Osteoblast (primary cell): ENCODE results near the gene CDC16. TPM values are rescaled to one million over a fixed set of nuclear protein-coding genes. Genes with fewer than 3 reads are reported as not detected.

Experiments
- DNase-seq: peaks from one replicate; pipeline ENCODE4 v3.0.0; 2011; ENCODE audit warnings: low spot score, mixed read lengths; ENCODE audit not compliant: insufficient read length; ENCODE audit errors: missing footprints
- H2AFZ ChIP-seq: 2 replicates; pipeline ENCODE4 v1.6.0; 2011; ENCODE audit warnings: mild to moderate bottlenecking, low read length
- H3K27ac ChIP-seq: 2 replicates; pipeline ENCODE4 v1.5.1; 2011; ENCODE audit warnings: mild to moderate bottlenecking, low read depth, low read length, moderate library complexity
- H3K27me3 ChIP-seq: 2 replicates; pipeline ENCODE4 v1.6.0; 2012; ENCODE audit warnings: mild to moderate bottlenecking, control low read depth, inconsistent platforms, low read length, moderate library complexity; ENCODE audit not compliant: insufficient read depth
- H3K36me3 ChIP-seq: 2 replicates; pipeline ENCODE4 v1.5.1; 2011; ENCODE audit warnings: mild to moderate bottlenecking, low read length, control low read depth, moderate library complexity; ENCODE audit not compliant: insufficient read depth
- H3K4me1 ChIP-seq: 2 replicates; pipeline ENCODE4 v1.5.1; 2011; ENCODE audit warnings: mild to moderate bottlenecking, low read length, control low read depth, moderate library complexity; ENCODE audit not compliant: insufficient read depth
- H3K4me2 ChIP-seq: 2 replicates; pipeline ENCODE4 v1.6.0; 2011; ENCODE audit warnings: mild to moderate bottlenecking, low read length; ENCODE audit not compliant: insufficient read depth
- H3K4me3 ChIP-seq: fragments of 200-600 bp; sonication (generic); 3 replicates; pipeline ENCODE4 v1.5.1; 2012; ENCODE audit warnings: mild to moderate bottlenecking, low read length, inconsistent platforms; ENCODE audit not compliant: insufficient read depth
- H3K79me2 ChIP-seq: 2 replicates; pipeline ENCODE4 v1.6.0; 2012; ENCODE audit warnings: mild to moderate bottlenecking, low read length, control low read depth, inconsistent platforms; ENCODE audit not compliant: insufficient read depth
- H3K9me3 ChIP-seq: 2 replicates; pipeline ENCODE4 v1.5.1; 2011; ENCODE audit warnings: low read depth, low read length, control low read depth
- H4K20me1 ChIP-seq: 2 replicates; pipeline ENCODE4 v1.6.0; 2012; ENCODE audit warnings: mild to moderate bottlenecking, low read length, control low read depth; ENCODE audit not compliant: insufficient read depth
- total RNA-seq: library from RNA; depleted of rRNA; stranded (reverse); fragments of >200 nt; gene quantifications from 2 replicates; pipeline ENCODE4 v1.2.3, GENCODE V29; 2012
- TF ChIP-seq, protein P1 (sequence below): IDR thresholded peaks from 2 replicates; pipeline ENCODE4 v1.5.1; 2011; ENCODE audit warnings: mild to moderate bottlenecking, low read depth, low read length, moderate library complexity; ENCODE audit errors: extremely low read depth

Gene CDC16
- total RNA-seq, 1 donor, result 82.2 TPM

- Histone ChIP-seq H3K4me1 (peaks cover 3% of the 10 kb centered on the region), H3K36me3 (no peaks in the 10 kb centered on the region), H3K79me2 (no peaks in the 10 kb centered on the region), H2AFZ (no peak overlapping the region), H3K27ac (no peak overlapping the region), H3K4me2 (no peak overlapping the region), H4K20me1 (no peaks in the 10 kb centered on the region), H3K9me3 (no peaks in the 10 kb centered on the region), H3K4me3 (no peak overlapping the region), H3K27me3 (peaks cover 46% of the 10 kb centered on the region)
- DNase-seq, result no peak
- TF ChIP-seq, protein P1, sequence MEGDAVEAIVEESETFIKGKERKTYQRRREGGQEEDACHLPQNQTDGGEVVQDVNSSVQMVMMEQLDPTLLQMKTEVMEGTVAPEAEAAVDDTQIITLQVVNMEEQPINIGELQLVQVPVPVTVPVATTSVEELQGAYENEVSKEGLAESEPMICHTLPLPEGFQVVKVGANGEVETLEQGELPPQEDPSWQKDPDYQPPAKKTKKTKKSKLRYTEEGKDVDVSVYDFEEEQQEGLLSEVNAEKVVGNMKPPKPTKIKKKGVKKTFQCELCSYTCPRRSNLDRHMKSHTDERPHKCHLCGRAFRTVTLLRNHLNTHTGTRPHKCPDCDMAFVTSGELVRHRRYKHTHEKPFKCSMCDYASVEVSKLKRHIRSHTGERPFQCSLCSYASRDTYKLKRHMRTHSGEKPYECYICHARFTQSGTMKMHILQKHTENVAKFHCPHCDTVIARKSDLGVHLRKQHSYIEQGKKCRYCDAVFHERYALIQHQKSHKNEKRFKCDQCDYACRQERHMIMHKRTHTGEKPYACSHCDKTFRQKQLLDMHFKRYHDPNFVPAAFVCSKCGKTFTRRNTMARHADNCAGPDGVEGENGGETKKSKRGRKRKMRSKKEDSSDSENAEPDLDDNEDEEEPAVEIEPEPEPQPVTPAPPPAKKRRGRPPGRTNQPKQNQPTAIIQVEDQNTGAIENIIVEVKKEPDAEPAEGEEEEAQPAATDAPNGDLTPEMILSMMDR, result no peak
Measured at GRCh38 chr13:114202581-114202980, 32.1 kb upstream of the CDC16 start.

- no peaks in the 10 kb centered on the region for H3K9me3 ChIP-seq
- DNase-seq, result no peak
- no peaks in the 10 kb centered on the region for H3K79me2 ChIP-seq
- H3K27ac ChIP-seq, result no peak overlapping the region
- TF ChIP-seq, protein P1, result no peak
- H3K36me3 ChIP-seq, result no peaks in the 10 kb centered on the region
- peaks cover 3% of the 10 kb centered on the region for H3K4me1 ChIP-seq
- no peak overlapping the region for H3K4me3 ChIP-seq
- peaks cover 46% of the 10 kb centered on the region for H3K27me3 ChIP-seq
- H4K20me1 ChIP-seq, result no peaks in the 10 kb centered on the region
- H3K4me2 ChIP-seq, result no peak overlapping the region
- H2AFZ ChIP-seq, result no peak overlapping the region
Measured at GRCh38 chr13:114203536-114203935, 31.2 kb upstream of the CDC16 start.

GRCh38 chr13:114204894-114205293 lies 29.8 kb upstream of the CDC16 start:
- Histone ChIP-seq H3K36me3 (no peaks in the 10 kb centered on the region), H4K20me1 (no peaks in the 10 kb centered on the region), H2AFZ (no peak overlapping the region), H3K27me3 (peaks cover 46% of the 10 kb centered on the region), H3K79me2 (no peaks in the 10 kb centered on the region), H3K4me2 (no peak overlapping the region), H3K9me3 (no peaks in the 10 kb centered on the region), H3K4me3 (no peak overlapping the region), H3K27ac (no peak overlapping the region), H3K4me1 (peaks cover 3% of the 10 kb centered on the region)
- TF ChIP-seq, protein P1, result no peak
- DNase-seq, result no peak

DNA sequence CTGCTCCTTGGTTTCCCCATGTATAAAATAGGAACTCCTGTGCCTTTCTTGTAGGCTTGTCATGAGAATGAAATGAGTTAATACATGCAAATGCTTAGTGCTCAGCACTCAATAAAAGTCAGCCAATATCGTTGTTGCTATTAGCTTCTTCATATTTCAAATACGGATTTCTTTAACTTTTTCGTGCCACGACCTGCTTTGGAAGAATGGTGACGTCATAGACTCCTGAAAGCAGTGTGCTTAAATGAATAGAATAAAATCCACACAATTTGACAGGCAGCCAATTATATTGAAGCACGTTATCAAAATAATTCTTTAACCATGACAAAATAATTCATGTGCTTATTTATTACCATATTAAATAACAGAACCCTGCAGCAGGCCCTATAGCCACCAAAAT lies 26.6 kb upstream of the CDC16 start:
- TF ChIP-seq, protein P1, result no peak
- Histone ChIP-seq H3K4me1 (no peaks in the 10 kb centered on the region), H3K9me3 (no peaks in the 10 kb centered on the region)

More for the DNA sequence above, 26.6 kb upstream of the CDC16 start:
- Histone ChIP-seq H3K4me2 (no peak overlapping the region), H4K20me1 (no peaks in the 10 kb centered on the region), H2AFZ (no peak overlapping the region), H3K27me3 (peaks cover 18% of the 10 kb centered on the region), H3K27ac (no peak overlapping the region), H3K79me2 (no peaks in the 10 kb centered on the region), H3K4me3 (no peak overlapping the region), H3K36me3 (no peaks in the 10 kb centered on the region)
- no peak for DNase-seq
